Hypothalamus (tissue), 51 donors: ENCODE data around the gene RTN4R.

Experiments used
- DNase-seq, 51 donors: peaks; one replicate each; lab custom pipeline; 2025; lab: John Stamatoyannopoulos, UW

RTN4R gene

GRCh38 chr22:20219667-20220628, 48.2 kb downstream of the RTN4R start:
- DNase-seq = no peak

GRCh38 chr22:20218987-20219386, 49.1 kb downstream of the RTN4R start:
- DNase-seq = no peak

- DNase-seq = no peak
Observed at GRCh38 chr22:20218326-20218872, 49.7 kb downstream of the RTN4R start.

- no peak for DNase-seq
Observed at GRCh38 chr22:20217563-20217962, 50.6 kb downstream of the RTN4R start.

- no peak for DNase-seq
Observed at GRCh38 chr22:20216863-20217499, 51.1 kb downstream of the RTN4R start.

GRCh38 chr22:20215742-20216141, 52.4 kb downstream of the RTN4R start:
- no peak for DNase-seq

GRCh38 chr22:20214853-20215252, 53.3 kb downstream of the RTN4R start:
- DNase-seq = no peak

- DNase-seq = peak in 1 of 51 donors; percentile 62
Observed at GRCh38 chr22:20213833-20214708, 54.0 kb downstream of the RTN4R start.

GRCh38 chr22:20212754-20213699, 55.1 kb downstream of the RTN4R start:
- peak in 2 of 51 donors; percentile 15 to 51 for DNase-seq

GRCh38 chr22:20211997-20212753, 55.9 kb downstream of the RTN4R start:
- peak in 4 of 51 donors; percentile 8 to 21 (median 14) for DNase-seq

- no peak for DNase-seq
Observed at GRCh38 chr22:20211409-20211996, 56.6 kb downstream of the RTN4R start.

- DNase-seq = no peak
Observed at GRCh38 chr22:20210473-20211059, 57.6 kb downstream of the RTN4R start.

- DNase-seq = no peak
Observed at GRCh38 chr22:20209761-20210250, 58.3 kb downstream of the RTN4R start.

- no peak for DNase-seq
Observed at GRCh38 chr22:20208713-20209310, 59.3 kb downstream of the RTN4R start.

- no peak for DNase-seq
Observed at GRCh38 chr22:20207277-20208025, 60.7 kb downstream of the RTN4R start.

- no peak for DNase-seq
Observed at GRCh38 chr22:20206709-20207215, 61.4 kb downstream of the RTN4R start.
